Panc1 (cell line): ENCODE measurements around the gene CCDC51.

Source experiments
- CTCF ChIP-seq: fragments of 450-650 bp; IDR thresholded peaks from 2 replicates; pipeline ENCODE4 v1.5.1; 2017; ENCODE audit warnings: mild to moderate bottlenecking
- POLR2AphosphoS5 ChIP-seq: IDR thresholded peaks from 2 replicates; pipeline ENCODE4 v1.6.1; 2012; ENCODE audit warnings: mild to moderate bottlenecking, low read depth, low read length, moderate library complexity

- TF ChIP-seq CTCF (no peak), POLR2AphosphoS5 (no peak)
Measured at GRCh38 chr3:48409291-48410201, 30.4 kb downstream of the CCDC51 start.
